Activated CD4-positive, alpha-beta T cell treated with anti-CD3 and anti-CD28 coated beads for 36 hours (primary cell): ENCODE results near the gene MSH3. TPM values are rescaled to one million over a fixed set of nuclear protein-coding genes. Genes with fewer than 3 reads are reported as not detected.
A peak's percentile ranks its signal among the peaks of the same experiment; 100 is the strongest.

Source experiments
- ATAC-seq: fragments of 200-7000 bp; cut with Tn5 transposase; one replicate; pipeline ENCODE4 v1.10.0; 2021; ENCODE audit warnings: mild to moderate bottlenecking, moderate library complexity
- CTCF ChIA-PET: fragments of 350-600 bp; sonication (Branson Sonifier 250); formaldehyde crosslinking; loops from one replicate; lab custom pipeline; 2021; ENCODE audit warnings: antibody characterized with exemption; lab: Charles Lee
- POLR2A ChIA-PET: fragments of 350-600 bp; sonication (Branson Sonifier 250); formaldehyde crosslinking; loops from one replicate; lab custom pipeline; 2021; ENCODE audit warnings: antibody characterized with exemption, inconsistent platforms; lab: Charles Lee
- DNase-seq: peaks from one replicate; pipeline ENCODE4 v3.0.0-alpha.2; 2020
- H3K27ac Mint-ChIP-seq: one replicate; pipeline ENCODE4 v1.8.0; 2021; ENCODE audit warnings: mixed read lengths
- H3K27me3 Mint-ChIP-seq: one replicate; pipeline ENCODE4 v1.8.0; 2021; ENCODE audit warnings: mixed read lengths
- H3K36me3 Mint-ChIP-seq: one replicate; pipeline ENCODE4 v1.8.0; 2021; ENCODE audit warnings: low read depth, mixed read lengths
- H3K4me1 Mint-ChIP-seq: one replicate; pipeline ENCODE4 v1.8.0; 2021; ENCODE audit warnings: mixed read lengths
- H3K4me3 Mint-ChIP-seq: one replicate; pipeline ENCODE4 v1.8.0; 2021; ENCODE audit warnings: mild to moderate bottlenecking, moderate library complexity, mixed read lengths
- H3K9me3 Mint-ChIP-seq: one replicate; pipeline ENCODE4 v1.8.0; 2021; ENCODE audit warnings: low read depth, mixed read lengths
- intact Hi-C, 2 experiments: fragments of 100-400 bp; cut with DNase I in 1 of 2; cut with micrococcal nuclease in 1 of 2; formaldehyde crosslinking; loops; one replicate each; pipeline versions ENCODE4 v1.14.2 to v1.15.1; 2022 to 2024; cut with DNase I, micrococcal nuclease
- total RNA-seq, 2 experiments: library from RNA; stranded (reverse); gene quantifications; one replicate each; pipeline ENCODE4 v1.2.3, GENCODE V29; 2021

The MSH3 gene
- total RNA-seq, 2 experiments from 2014 or later: 25.6 to 27.1 TPM

DNA sequence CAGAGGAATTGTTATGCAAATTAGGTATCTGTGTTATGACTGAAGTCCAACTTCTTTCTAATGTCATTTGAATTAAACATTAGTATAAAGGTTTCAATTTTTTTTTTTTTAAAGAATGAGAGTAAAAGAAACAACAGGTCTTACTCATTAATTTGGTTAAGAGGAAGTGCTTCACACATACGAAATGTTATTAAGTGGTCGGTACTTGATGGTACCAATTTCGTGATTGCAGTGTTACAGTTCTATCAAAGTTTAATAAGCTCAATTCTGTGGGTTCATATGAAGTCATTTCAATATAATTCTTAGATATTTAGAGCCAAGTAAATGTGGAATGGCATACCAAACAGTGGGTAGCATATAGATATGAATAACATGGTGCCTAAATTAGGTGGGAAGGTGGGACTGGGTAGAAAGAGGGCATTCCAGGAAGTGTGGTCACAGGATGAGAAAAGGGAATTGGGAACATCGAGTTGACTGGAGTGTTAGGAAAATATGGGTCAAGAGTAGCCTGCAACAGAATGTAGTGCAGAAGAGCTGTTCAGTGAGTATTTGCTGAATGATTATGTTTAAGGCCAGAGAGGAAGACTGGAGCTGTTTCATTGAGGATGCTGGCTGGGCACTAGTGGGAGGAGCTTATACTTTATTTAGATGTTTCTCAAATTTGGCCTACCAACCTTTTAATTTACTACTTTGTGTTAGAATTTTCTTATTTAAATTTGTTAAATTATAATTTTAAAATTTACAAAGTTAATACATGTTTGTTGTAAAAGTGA is 34.4 kb downstream of the MSH3 start:
- Mint-ChIP-seq H3K9me3 (no peaks in the 10 kb centered on the region), H3K4me1 (peaks cover 15% of the 10 kb centered on the region), H3K4me3 (no peak overlapping the region), H3K27me3 (no peaks in the 10 kb centered on the region), H3K27ac (no peak overlapping the region), H3K36me3 (peaks cover 14% of the 10 kb centered on the region)
- DNase-seq: no peak
- CTCF ChIA-PET: interaction anchor here (1.1 to 1.4 kb wide), 2 partner anchors 478 to 506 kb away, joined by 4 to 5 read pairs; no protein-coding TSS in a partner anchor
- ATAC-seq: no peak
- POLR2A ChIA-PET: interaction anchor here (0.5 kb wide), 1 partner anchor 412 kb away, joined by 3 read pairs; no protein-coding TSS in a partner anchor
- intact Hi-C loops: loop anchor here in 1 of 2 experiments (2.0 to 5.0 kb wide), 3 partner anchors 420 to 508 kb away; no protein-coding TSS in a partner anchor

DNA sequence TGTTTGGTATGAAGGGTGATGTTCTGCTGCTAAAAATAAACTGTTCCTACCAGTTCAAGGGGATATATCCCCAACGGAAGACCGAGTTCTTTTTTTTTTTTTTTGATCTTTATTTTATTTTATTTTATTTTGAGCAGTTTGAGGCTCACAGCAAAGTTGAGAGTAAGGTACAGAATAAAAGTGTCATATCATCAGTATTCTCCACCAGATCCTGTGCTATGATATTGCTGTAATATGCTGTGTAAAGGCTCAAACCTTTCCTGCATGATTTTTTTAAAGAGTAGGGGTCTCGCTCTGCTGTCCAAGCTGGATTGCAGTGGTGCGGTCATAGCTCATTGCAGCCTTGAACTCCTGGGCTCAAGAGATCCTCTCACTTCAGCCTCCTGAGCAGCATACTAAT is 35.2 kb downstream of the MSH3 start:
- DNase-seq: no peak
- ChIA-PET CTCF (interaction anchor here (0.9 kb wide), 1 partner anchor 77 kb away, joined by 3 read pairs; no protein-coding TSS in a partner anchor), POLR2A (no interaction called here)
- no peak overlapping the region for H3K27ac Mint-ChIP-seq
- intact Hi-C loops: loop anchor here in 1 of 2 experiments (2.0 to 5.0 kb wide), 3 partner anchors 419 to 508 kb away; no protein-coding TSS in a partner anchor
- H3K9me3 Mint-ChIP-seq: no peaks in the 10 kb centered on the region
- no peak for ATAC-seq
- no peak overlapping the region for H3K4me3 Mint-ChIP-seq
- H3K27me3 Mint-ChIP-seq: no peaks in the 10 kb centered on the region
- H3K4me1 Mint-ChIP-seq: peaks cover 15% of the 10 kb centered on the region
- peaks cover 14% of the 10 kb centered on the region for H3K36me3 Mint-ChIP-seq

DNA sequence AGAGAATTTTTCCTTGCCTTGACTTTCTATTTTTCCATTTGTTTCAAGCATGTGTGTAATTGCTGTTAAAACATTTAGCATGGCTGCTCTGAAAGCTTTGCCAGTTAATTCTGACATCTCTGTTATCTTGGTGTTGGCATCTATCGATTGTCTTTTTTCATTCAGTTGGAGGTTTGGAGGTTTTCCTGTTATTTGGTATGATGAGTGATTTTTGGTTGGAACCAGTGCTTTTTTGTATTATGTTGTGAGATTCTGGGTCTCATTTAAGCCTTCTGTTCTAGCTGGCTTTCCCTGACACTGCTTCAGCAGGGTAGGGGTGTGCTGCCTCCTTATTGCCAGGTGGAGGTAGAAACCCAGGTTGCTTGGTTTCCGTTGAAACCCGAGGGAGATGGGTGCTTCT is 41.2 kb downstream of the MSH3 start:
- intact Hi-C loops: no loop called here
- H3K4me3 Mint-ChIP-seq: no peak overlapping the region
- H3K36me3 Mint-ChIP-seq: peaks cover 15% of the 10 kb centered on the region
- no peaks in the 10 kb centered on the region for H3K9me3 Mint-ChIP-seq
- H3K27ac Mint-ChIP-seq: no peak overlapping the region
- POLR2A ChIA-PET: no interaction called here
- ATAC-seq (no peak), DNase-seq (no peak)
- no peaks in the 10 kb centered on the region for H3K4me1 Mint-ChIP-seq
- H3K27me3 Mint-ChIP-seq: no peaks in the 10 kb centered on the region
- CTCF ChIA-PET: no interaction called here

DNA sequence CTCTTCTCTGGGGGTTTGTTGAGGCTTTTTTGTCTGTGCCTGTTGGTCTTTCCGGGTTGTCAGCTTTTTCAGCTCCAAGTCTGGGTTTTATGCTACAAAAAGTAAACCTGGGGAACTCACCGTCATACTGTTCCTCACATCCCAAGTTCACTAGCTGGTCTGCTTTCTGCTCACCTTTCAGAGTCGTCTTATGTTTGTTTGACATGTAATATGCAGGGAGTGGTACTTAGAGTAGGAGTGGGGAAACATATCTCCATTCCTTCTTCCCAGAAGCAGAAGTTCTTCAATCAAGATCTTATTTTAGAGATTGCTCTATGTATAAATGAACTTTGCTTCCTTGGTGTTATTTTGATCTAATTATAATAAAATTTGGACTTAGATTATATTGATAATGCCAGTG is 42.0 kb downstream of the MSH3 start:
- Mint-ChIP-seq H3K4me3 (no peak overlapping the region), H3K27ac (no peak overlapping the region), H3K27me3 (no peaks in the 10 kb centered on the region), H3K4me1 (peaks cover under 1% of the 10 kb centered on the region), H3K9me3 (no peaks in the 10 kb centered on the region), H3K36me3 (peaks cover 16% of the 10 kb centered on the region)
- POLR2A ChIA-PET: no interaction called here
- no peak for DNase-seq
- intact Hi-C loops: no loop called here
- ATAC-seq: no peak
- CTCF ChIA-PET: no interaction called here

DNA sequence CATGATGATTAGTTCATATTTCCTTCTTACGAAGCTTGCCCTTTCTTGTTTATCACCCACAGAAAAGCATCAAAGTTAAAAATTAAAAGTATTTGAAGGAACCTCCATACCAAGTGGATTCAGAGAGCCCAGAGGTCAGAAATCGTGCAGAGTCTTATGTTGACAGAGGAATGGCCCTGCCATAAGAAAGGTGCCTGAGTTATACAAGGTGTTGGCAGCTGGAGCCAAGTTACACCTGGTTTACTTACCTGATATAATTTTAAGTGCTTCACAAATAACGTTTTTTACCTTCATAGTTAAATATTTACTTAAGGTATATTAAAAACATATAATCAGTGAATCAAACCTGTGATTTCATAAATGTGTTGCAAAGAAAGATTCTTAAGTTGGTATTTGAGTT is 42.6 kb downstream of the MSH3 start:
- ChIA-PET POLR2A (interaction anchor here (0.6 kb wide), 1 partner anchor 117 kb away, joined by 4 read pairs; no protein-coding TSS in a partner anchor), CTCF (interaction anchor here (1.0 to 1.1 kb wide), 3 partner anchors 11 to 102 kb away, joined by 3 read pairs; no protein-coding TSS in a partner anchor)
- H3K9me3 Mint-ChIP-seq: no peaks in the 10 kb centered on the region
- H3K4me1 Mint-ChIP-seq: peaks cover 3% of the 10 kb centered on the region
- DNase-seq (no peak), ATAC-seq (no peak)
- H3K27me3 Mint-ChIP-seq: no peaks in the 10 kb centered on the region
- no peak overlapping the region for H3K27ac Mint-ChIP-seq
- peaks cover 22% of the 10 kb centered on the region for H3K36me3 Mint-ChIP-seq
- intact Hi-C loops: no loop called here
- H3K4me3 Mint-ChIP-seq: no peak overlapping the region

DNA sequence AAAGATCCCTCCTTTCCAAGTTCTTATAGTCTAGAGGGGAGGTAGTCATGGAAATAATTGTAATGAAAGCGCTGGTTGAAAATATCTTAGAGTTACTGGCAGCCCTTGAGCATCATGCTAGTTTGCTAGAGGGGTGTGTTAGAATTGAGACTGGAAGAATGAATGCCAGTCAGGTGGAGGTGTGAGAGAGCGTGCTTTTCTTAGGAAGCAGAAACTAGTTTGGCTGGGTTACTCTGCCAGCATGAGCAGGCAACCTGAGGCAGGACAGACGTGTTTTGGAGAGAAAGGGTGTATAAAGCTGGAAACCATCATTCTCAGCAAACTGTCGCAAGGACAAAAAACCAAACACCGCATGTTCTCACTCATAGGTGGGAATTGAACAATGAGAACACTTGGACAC is 43.9 kb downstream of the MSH3 start:
- intact Hi-C loops: no loop called here
- H3K4me3 Mint-ChIP-seq: no peak overlapping the region
- H3K27me3 Mint-ChIP-seq: no peaks in the 10 kb centered on the region
- ATAC-seq: no peak
- DNase-seq: no peak
- peaks cover 27% of the 10 kb centered on the region for H3K36me3 Mint-ChIP-seq
- H3K4me1 Mint-ChIP-seq: peaks cover 5% of the 10 kb centered on the region
- H3K27ac Mint-ChIP-seq: no peak overlapping the region
- ChIA-PET POLR2A (no interaction called here), CTCF (interaction anchor here (1.1 kb wide), 2 partner anchors 26 to 101 kb away, joined by 3 read pairs; no protein-coding TSS in a partner anchor)
- no peaks in the 10 kb centered on the region for H3K9me3 Mint-ChIP-seq

DNA sequence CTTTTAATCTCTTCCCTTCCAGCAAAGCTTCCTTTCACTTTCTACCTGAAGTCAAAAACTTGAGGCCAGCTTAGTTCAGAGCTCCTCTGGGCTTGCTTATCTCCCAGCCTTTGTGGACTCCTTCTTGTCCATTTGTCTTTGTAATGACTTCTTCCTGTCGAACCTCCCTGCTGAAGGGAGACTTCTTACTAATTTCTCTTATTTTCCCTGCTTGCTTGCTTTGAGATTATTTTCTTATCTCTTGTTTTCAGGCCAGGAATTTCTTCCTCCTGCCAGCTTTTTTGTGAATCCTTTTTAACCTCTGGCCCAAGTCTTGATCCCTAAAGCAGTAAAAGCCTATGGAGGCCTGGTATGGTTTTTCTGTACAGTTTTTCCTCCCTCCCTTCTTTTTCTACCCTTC is 47.1 kb downstream of the MSH3 start:
- CTCF ChIA-PET: interaction anchor here (0.5 to 1.0 kb wide), 3 partner anchors 134 to 407 kb away, joined by 3 read pairs; no protein-coding TSS in a partner anchor
- intact Hi-C loops: no loop called here
- Mint-ChIP-seq H3K36me3 (peaks cover 36% of the 10 kb centered on the region), H3K9me3 (no peaks in the 10 kb centered on the region), H3K27ac (peak overlapping the region; percentile 28), H3K4me1 (peaks cover 14% of the 10 kb centered on the region), H3K27me3 (no peaks in the 10 kb centered on the region), H3K4me3 (no peak overlapping the region)
- POLR2A ChIA-PET: no interaction called here
- DNase-seq (no peak), ATAC-seq (no peak)

DNA sequence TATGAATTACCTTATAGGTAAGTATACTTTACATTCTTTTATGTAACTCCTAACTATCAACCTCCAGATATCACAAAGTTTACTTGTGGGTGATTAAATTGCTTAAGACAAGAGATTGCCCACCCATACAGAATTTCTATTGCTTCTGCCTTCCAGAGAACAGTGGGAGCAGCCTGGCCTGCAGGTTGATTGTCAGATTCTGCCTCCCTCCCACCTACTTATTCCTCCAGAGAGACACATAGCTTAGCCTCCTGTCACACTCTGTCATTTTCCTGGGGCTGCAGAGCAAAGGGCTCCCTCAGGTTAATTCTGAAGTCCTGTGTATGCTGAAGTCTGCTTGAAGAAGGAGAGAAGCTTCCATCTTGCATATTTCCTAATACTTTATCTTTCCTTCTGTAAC is 48.8 kb downstream of the MSH3 start:
- POLR2A ChIA-PET: interaction anchor here (1.1 kb wide), 1 partner anchor 34 kb away, joined by 8 read pairs; no protein-coding TSS in a partner anchor
- ATAC-seq (no peak), DNase-seq (no peak)
- intact Hi-C loops: no loop called here
- Mint-ChIP-seq H3K9me3 (no peaks in the 10 kb centered on the region), H3K27me3 (no peaks in the 10 kb centered on the region), H3K27ac (no peak overlapping the region), H3K36me3 (peaks cover 29% of the 10 kb centered on the region), H3K4me3 (no peak overlapping the region), H3K4me1 (peaks cover 14% of the 10 kb centered on the region)
- CTCF ChIA-PET: no interaction called here

DNA sequence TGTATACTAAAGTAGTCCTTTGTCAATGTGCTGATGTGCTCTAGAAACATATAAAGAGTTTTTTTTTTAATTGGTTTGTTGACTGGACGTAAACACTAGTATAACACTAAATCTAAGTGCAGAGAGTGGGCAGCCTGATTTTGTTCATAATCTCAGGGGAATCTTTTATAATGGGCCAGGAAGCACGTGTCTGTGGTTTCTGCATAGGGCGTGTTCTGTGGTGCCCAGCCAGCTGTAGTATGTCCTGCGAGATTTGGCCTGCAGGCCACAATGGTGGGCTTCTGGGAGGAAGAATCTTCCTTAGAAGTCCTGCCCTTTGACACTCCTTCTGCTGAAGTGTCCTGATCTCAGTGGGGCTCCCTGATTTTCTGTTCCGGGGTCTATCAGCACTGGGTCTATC is 49.3 kb downstream of the MSH3 start:
- Mint-ChIP-seq H3K27me3 (no peaks in the 10 kb centered on the region), H3K27ac (no peak overlapping the region), H3K4me3 (no peak overlapping the region), H3K36me3 (peaks cover 27% of the 10 kb centered on the region), H3K4me1 (peaks cover 14% of the 10 kb centered on the region), H3K9me3 (no peaks in the 10 kb centered on the region)
- ATAC-seq (no peak), DNase-seq (no peak)
- intact Hi-C loops: no loop called here
- POLR2A ChIA-PET: no interaction called here
- CTCF ChIA-PET: no interaction called here

DNA sequence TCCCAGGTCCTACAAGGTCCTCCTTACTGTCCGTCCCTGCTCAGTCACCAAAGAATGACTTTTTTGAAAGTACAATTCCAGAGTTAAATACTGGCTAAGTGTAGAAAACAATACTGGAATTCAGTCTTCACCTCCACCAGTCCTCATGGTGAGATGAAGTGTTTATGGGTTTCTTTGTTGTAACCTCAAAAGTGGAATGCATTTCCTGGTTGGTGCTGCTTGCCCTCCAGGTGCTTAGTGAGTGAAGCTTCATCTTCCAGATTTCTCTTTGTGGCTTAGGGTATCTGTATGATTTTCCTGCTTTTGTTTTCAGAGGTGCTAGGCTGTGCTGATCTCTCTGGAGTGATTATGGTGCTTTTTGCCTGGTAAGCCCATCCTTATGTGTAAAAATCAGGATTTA is 49.8 kb downstream of the MSH3 start:
- DNase-seq (no peak), ATAC-seq (no peak)
- H3K27ac Mint-ChIP-seq: no peak overlapping the region
- ChIA-PET CTCF (no interaction called here), POLR2A (no interaction called here)
- no peaks in the 10 kb centered on the region for H3K27me3 Mint-ChIP-seq
- intact Hi-C loops: no loop called here
- H3K9me3 Mint-ChIP-seq: no peaks in the 10 kb centered on the region
- no peak overlapping the region for H3K4me3 Mint-ChIP-seq
- peaks cover 14% of the 10 kb centered on the region for H3K4me1 Mint-ChIP-seq
- peaks cover 31% of the 10 kb centered on the region for H3K36me3 Mint-ChIP-seq

DNA sequence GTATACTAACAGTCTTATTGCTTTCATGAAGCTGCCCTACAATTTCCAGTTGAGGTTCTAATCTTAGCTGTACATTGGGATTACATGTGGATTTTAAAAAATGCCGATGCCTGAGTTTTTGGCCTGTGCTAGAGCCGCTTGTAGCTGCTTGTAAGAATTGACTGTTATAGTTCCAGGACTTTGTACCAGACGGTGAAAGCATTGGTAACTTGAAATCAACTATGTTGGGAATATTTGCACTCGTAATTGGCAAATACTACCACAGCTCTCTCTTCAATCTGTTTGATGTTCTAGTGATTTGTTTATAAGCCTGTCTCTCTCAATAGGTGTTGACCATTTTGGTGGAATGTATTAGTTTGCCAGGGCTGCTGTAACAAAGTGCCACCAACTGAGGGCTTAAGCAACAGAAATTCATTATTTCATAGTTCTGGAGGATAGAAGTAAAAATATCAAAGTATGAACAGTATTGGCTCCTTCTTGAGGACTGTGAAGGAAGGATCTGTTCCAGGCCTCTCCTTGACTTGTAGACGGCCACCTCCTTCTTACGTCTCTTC is 50.8 kb downstream of the MSH3 start:
- POLR2A ChIA-PET: interaction anchor here (0.7 kb wide), 1 partner anchor 132 kb away, joined by 3 read pairs; no protein-coding TSS in a partner anchor

More for the DNA sequence above, 50.8 kb downstream of the MSH3 start:
- DNase-seq (no peak), ATAC-seq (no peak)
- Mint-ChIP-seq H3K4me3 (no peak overlapping the region), H3K27me3 (no peaks in the 10 kb centered on the region), H3K27ac (no peak overlapping the region), H3K4me1 (peaks cover 14% of the 10 kb centered on the region), H3K9me3 (no peaks in the 10 kb centered on the region), H3K36me3 (peaks cover 34% of the 10 kb centered on the region)
- CTCF ChIA-PET: interaction anchor here (0.6 to 1.2 kb wide), 2 partner anchors 12 to 302 kb away, joined by 3 read pairs; no protein-coding TSS in a partner anchor
- intact Hi-C loops: no loop called here
